Hair follicular keratinocyte (primary cell): ENCODE results near the gene TMEM79. TPM values are rescaled to one million over a fixed set of nuclear protein-coding genes. Genes with fewer than 3 reads are reported as not detected.

Experiments
- total RNA-seq: library from RNA; depleted of rRNA; stranded (reverse); fragments of >200 nt; gene quantifications from 2 replicates; pipeline ENCODE4 v1.2.3, GENCODE V29; 2015

The TMEM79 gene
- total RNA-seq, result 7.6 and 9.1 TPM in 2 replicates

GRCh38 chr1:156284112-156284511 lies at the start of gene TMEM79:
Gene TMEM79 (plus strand): TSS chr1:156284325. CDS start chr1:156285227, 902 bp downstream.

GRCh38 chr1:156241926-156242325 lies 42.2 kb upstream of the TMEM79 start, which contains the start of gene BGLAP:
Gene BGLAP (plus strand): TSS chr1:156242184. CDS start chr1:156242232, 48 bp downstream.

GRCh38 chr1:156247460-156248322 lies 36.4 kb upstream of the TMEM79 start, which contains the start of gene PAQR6:
Gene PAQR6 (minus strand): TSS chr1:156248056. CDS start chr1:156246731, 1,325 bp downstream.

GRCh38 chr1:156282479-156283222 lies 1.5 kb upstream of the TMEM79 start, which contains the start of gene SMG5:
Gene SMG5 (minus strand): TSS chr1:156282825. CDS start chr1:156282680, 145 bp downstream.

GRCh38 chr1:156295391-156295947 lies 11.3 kb downstream of the TMEM79 start, which contains the start of gene GLMP:
Gene GLMP (minus strand): TSS chr1:156295679. CDS start chr1:156295645, 34 bp downstream.

GRCh38 chr1:156298852-156299357 lies 14.8 kb downstream of the TMEM79 start, which contains the start of gene VHLL:
Gene VHLL (minus strand): TSS chr1:156299307. CDS start chr1:156299189, 118 bp downstream.

GRCh38 chr1:156338180-156338976 lies 54.3 kb downstream of the TMEM79 start, which contains the start of the genes CCT3 and TSACC:
Gene CCT3 (minus strand): TSS chr1:156338292. CDS start chr1:156338184, 108 bp downstream.
Gene TSACC (plus strand): TSS chr1:156338526. CDS start chr1:156339758, 1,232 bp downstream.

Other genes with a start within 250 kb of the TMEM79 start
- 21.0 and 24.3 TPM in 2 replicates for gene UBQLN4, start 230.5 kb upstream of the TMEM79 start, total RNA-seq
- 118 and 130 TPM in 2 replicates for gene LAMTOR2, start 229.5 kb upstream of the TMEM79 start, total RNA-seq
- 66.7 and 81.8 TPM in 2 replicates for gene RAB25, start 223.2 kb upstream of the TMEM79 start, total RNA-seq
- 1.8 and 2.0 TPM in 2 replicates for gene MEX3A, start 201.9 kb upstream of the TMEM79 start, total RNA-seq
- gene LMNA, start 169.6 kb upstream of the TMEM79 start, total RNA-seq, result 735 and 836 TPM in 2 replicates
- gene SEMA4A, start 130.7 kb upstream of the TMEM79 start, total RNA-seq, result 6.6 and 12.3 TPM in 2 replicates
- gene SLC25A44, start 90.2 kb upstream of the TMEM79 start, total RNA-seq, result 8.6 and 11.0 TPM in 2 replicates
- 67.9 and 81.5 TPM in 2 replicates for gene PMF1, start 71.3 kb upstream of the TMEM79 start, total RNA-seq
- not detected in 2 replicates for gene BGLAP, start 42.1 kb upstream of the TMEM79 start, total RNA-seq
- 0.30 and 2.4 TPM in 2 replicates for gene PAQR6, start 36.3 kb upstream of the TMEM79 start, total RNA-seq
- 35.9 and 40.1 TPM in 2 replicates for gene SMG5, start 1.5 kb upstream of the TMEM79 start, total RNA-seq
- gene GLMP, start 11.4 kb downstream of the TMEM79 start, total RNA-seq, result 39.4 and 40.7 TPM in 2 replicates
- gene VHLL, start 15.0 kb downstream of the TMEM79 start, total RNA-seq, result not detected in 2 replicates
- 392 and 473 TPM in 2 replicates for gene CCT3, start 54.0 kb downstream of the TMEM79 start, total RNA-seq
- gene TSACC, start 54.2 kb downstream of the TMEM79 start, total RNA-seq, result 0.86 TPM in 1 of 2 replicates, not detected in the other
- not detected in 2 replicates for gene RHBG, start 84.9 kb downstream of the TMEM79 start, total RNA-seq
- 18.4 and 19.6 TPM in 2 replicates for gene MEF2D, start 216.4 kb downstream of the TMEM79 start, total RNA-seq